Measurements from ENCODE around the gene TTC3. TPM values are rescaled to one million over a fixed set of nuclear protein-coding genes. Genes with fewer than 3 reads are reported as not detected.

Gene TTC3
- total RNA-seq, 8 experiments from 2014 or later = 118 to 422 (median 314) TPM

DNA sequence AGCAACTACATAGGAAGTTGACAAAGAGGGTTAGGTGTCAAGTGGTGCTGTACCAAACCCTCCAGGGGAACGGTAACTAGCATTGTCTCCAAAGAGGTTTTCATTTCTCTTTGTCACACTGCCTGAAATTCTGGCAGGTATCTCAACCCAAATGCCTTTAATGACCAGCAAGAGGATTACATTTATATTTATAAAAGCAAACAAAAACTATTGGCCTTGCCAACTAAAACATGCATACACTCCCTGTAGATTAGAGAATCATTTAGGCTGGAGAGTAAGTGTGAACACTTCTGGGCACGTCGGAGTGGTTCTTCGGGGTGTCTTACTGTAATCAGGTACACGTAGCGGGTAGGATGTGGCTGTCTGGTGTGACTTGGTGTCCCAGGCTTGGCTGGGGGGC lies 109.2 kb downstream of the TTC3 start:
- no peak overlapping the region for H3K4me3 ChIP-seq
- H3K27ac ChIP-seq = no peak overlapping the region
- H3K4me1 ChIP-seq (replicated peaks in 1 of 2) = no peaks in the 10 kb centered on the region
- no peak for ATAC-seq (replicated peaks in 6 of 8)
- WGBS, 10 experiments = 90 to 100% (median 100%) methylated on average over 1 to 6 of the region's 6 CpGs; no CpG with 5 or more reads in 3 of the 10 experiments
- in situ Hi-C loops (cut with MboI; ENCODE audit: low pct_unique_long_range_greater_than_20kb in 2 of 9, low sequenced_read_pairs in 9 of 9, unreplicated experiment in 9 of 9) = no loop called here

DNA sequence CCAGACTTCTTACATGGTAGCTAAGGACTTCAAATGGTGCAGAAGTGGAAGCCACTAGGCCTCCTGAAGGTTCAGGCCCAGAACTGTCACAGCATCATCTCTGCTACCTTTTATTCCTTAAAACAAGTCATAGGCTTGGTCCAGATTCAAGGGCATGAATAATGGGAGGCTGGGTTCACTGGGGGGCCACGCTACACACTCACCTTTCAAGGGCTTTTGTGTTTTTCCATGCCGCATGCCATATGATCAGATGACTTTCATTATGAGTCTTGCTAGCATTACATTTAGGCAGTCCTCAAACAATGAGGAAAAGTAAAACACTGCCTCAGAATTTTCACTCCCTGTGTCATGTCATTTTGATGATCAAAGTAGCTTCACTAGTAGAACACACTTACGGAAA lies 110.7 kb downstream of the TTC3 start:
- ATAC-seq (replicated peaks in 6 of 8) = no peak
- WGBS, 10 experiments = 94 to 100% (median 100%) methylated on average over 1 to 3 of the region's 3 CpGs; no CpG with 5 or more reads in 2 of the 10 experiments
- Histone ChIP-seq H3K4me3 (no peak overlapping the region), H3K27ac (no peak overlapping the region), H3K4me1 (replicated peaks in 1 of 2) (no peaks in the 10 kb centered on the region)
- in situ Hi-C loops (cut with MboI; ENCODE audit: low pct_unique_long_range_greater_than_20kb in 2 of 9, low sequenced_read_pairs in 9 of 9, unreplicated experiment in 9 of 9) = no loop called here

GRCh38 chr21:37184784-37185593 lies 111.9 kb downstream of the TTC3 start:
- WGBS, 10 experiments = 87 to 100% (median 94%) methylated on average over 2 to 9 of the region's 9 CpGs; no CpG with 5 or more reads in 1 of the 10 experiments
- Histone ChIP-seq H3K27ac (no peak overlapping the region), H3K4me3 (no peak overlapping the region), H3K4me1 (replicated peaks in 1 of 2) (no peaks in the 10 kb centered on the region)
- no peak for ATAC-seq (replicated peaks in 6 of 8)
- in situ Hi-C loops (cut with MboI; ENCODE audit: low pct_unique_long_range_greater_than_20kb in 2 of 9, low sequenced_read_pairs in 9 of 9, unreplicated experiment in 9 of 9) = no loop called here

- no peak for ATAC-seq (replicated peaks in 6 of 8)
- in situ Hi-C loops (cut with MboI; ENCODE audit: low pct_unique_long_range_greater_than_20kb in 2 of 9, low sequenced_read_pairs in 9 of 9, unreplicated experiment in 9 of 9) = no loop called here
- 57 to 100% (median 87%) methylated on average over 1 to 2 of the region's 2 CpGs; no CpG with 5 or more reads in 1 of the 10 experiments for WGBS, 10 experiments
- Histone ChIP-seq H3K27ac (no peak overlapping the region), H3K4me3 (no peak overlapping the region), H3K4me1 (replicated peaks in 1 of 2) (no peaks in the 10 kb centered on the region)
These were observed 113.9 kb downstream of the TTC3 start for GRCh38 chr21:37186983-37187382.

GRCh38 chr21:37188825-37189224 lies 115.8 kb downstream of the TTC3 start:
- no peaks in the 10 kb centered on the region for H3K4me1 ChIP-seq (replicated peaks in 1 of 2)
- in situ Hi-C loops (cut with MboI; ENCODE audit: low pct_unique_long_range_greater_than_20kb in 2 of 9, low sequenced_read_pairs in 9 of 9, unreplicated experiment in 9 of 9) = no loop called here
- ATAC-seq (replicated peaks in 6 of 8) = peak in 2 of 8 experiments; percentile 36 to 45
- no peak overlapping the region for H3K4me3 ChIP-seq
- 67 to 100% (median 100%) methylated on average over 1 of the region's 1 CpG; no CpG with 5 or more reads in 3 of the 10 experiments for WGBS, 10 experiments
- H3K27ac ChIP-seq = no peak overlapping the region

- no peaks in the 10 kb centered on the region for H3K4me1 ChIP-seq (replicated peaks in 1 of 2)
- WGBS, 10 experiments = 57 to 100% (median 67%) methylated on average over 1 to 2 of the region's 2 CpGs; no CpG with 5 or more reads in 1 of the 10 experiments
- H3K4me3 ChIP-seq = no peak overlapping the region
- no peak overlapping the region for H3K27ac ChIP-seq
- ATAC-seq (replicated peaks in 6 of 8) = no peak
- in situ Hi-C loops (cut with MboI; ENCODE audit: low pct_unique_long_range_greater_than_20kb in 2 of 9, low sequenced_read_pairs in 9 of 9, unreplicated experiment in 9 of 9) = no loop called here
These were observed 119.0 kb downstream of the TTC3 start for GRCh38 chr21:37192019-37192418.

DNA sequence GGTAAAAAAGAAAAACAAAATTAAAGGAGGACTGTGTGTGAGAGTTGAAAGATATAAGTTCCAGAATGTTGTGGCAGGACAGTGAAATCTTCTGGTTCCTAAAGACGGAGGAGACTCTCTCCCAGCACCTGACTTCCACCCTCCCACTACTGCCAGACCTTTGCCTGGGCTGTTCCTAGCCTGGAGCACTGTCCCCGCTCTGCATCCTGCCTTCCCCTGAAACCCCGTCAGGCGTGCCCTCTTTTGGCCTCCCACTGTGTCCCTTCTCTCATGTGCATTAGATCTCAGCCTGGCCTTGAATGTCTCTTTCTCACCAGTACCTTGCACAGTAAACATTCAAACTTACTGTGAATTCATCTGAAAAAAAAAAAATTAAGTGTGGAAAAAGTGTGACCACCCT lies 120.0 kb downstream of the TTC3 start:
- in situ Hi-C loops (cut with MboI; ENCODE audit: low pct_unique_long_range_greater_than_20kb in 2 of 9, low sequenced_read_pairs in 9 of 9, unreplicated experiment in 9 of 9) = no loop called here
- no peak for ATAC-seq (replicated peaks in 6 of 8)
- 54 to 100% (median 82%) methylated on average over 1 to 4 of the region's 4 CpGs; no CpG with 5 or more reads in 3 of the 10 experiments for WGBS, 10 experiments

DNA sequence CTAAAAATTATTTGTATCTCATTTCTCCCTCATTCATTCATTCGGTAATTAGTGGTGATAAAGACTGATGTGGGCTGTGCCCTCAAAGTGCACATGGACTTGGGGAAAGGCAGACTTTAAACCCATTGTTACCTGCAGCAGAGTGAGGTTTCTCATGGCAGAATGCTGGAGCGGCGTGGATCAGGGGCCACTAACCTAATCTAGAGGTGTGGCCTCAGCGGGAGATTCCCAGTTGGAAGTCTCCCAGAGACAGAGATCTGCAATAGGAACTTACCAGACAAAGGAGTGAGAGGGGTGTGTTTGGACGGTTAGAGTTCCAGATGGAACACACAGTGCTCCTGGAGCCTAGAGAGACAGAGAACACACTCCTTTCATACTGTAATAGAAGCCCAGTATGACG lies 120.6 kb downstream of the TTC3 start:
- H3K4me3 ChIP-seq = no peak overlapping the region
- in situ Hi-C loops (cut with MboI; ENCODE audit: low pct_unique_long_range_greater_than_20kb in 2 of 9, low sequenced_read_pairs in 9 of 9, unreplicated experiment in 9 of 9) = no loop called here
- WGBS, 10 experiments = 80 to 100% (median 97%) methylated on average over 1 to 5 of the region's 6 CpGs; no CpG with 5 or more reads in 2 of the 10 experiments
- H3K27ac ChIP-seq = no peak overlapping the region
- H3K4me1 ChIP-seq (replicated peaks in 1 of 2) = no peaks in the 10 kb centered on the region
- ATAC-seq (replicated peaks in 6 of 8) = no peak

More for the DNA sequence above, 120.0 kb downstream of the TTC3 start:
- H3K27ac ChIP-seq = no peak overlapping the region
- H3K4me3 ChIP-seq = no peak overlapping the region
- no peaks in the 10 kb centered on the region for H3K4me1 ChIP-seq (replicated peaks in 1 of 2)

DNA sequence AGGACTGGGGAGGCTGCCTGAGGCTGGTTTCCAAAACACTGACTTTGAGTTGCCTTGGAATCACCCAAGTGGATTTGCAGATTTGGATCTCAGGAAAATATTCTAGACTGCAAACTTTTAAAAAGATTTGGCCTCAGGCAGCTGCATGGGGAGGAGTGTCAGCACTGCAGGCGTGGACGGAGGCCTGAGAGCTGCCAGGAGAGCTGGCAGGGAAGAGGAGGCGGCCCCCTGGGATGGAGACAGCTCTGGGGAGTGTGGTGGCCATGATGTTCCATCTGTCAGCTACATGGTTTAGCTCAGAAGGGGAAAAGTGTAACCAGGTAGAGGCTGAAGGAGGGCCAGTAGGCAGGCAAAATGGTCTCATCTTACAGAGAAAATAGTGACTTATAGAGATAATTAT lies 122.0 kb downstream of the TTC3 start:
- in situ Hi-C loops (cut with MboI; ENCODE audit: low pct_unique_long_range_greater_than_20kb in 2 of 9, low sequenced_read_pairs in 9 of 9, unreplicated experiment in 9 of 9) = no loop called here

GRCh38 chr21:37195610-37196009 lies 122.6 kb downstream of the TTC3 start:
- H3K4me1 ChIP-seq (replicated peaks in 1 of 2) = no peaks in the 10 kb centered on the region
- no peak overlapping the region for H3K4me3 ChIP-seq
- no peak overlapping the region for H3K27ac ChIP-seq
- 60 to 100% (median 91%) methylated on average over 1 to 12 of the region's 15 CpGs; no CpG with 5 or more reads in 1 of the 10 experiments for WGBS, 10 experiments
- ATAC-seq (replicated peaks in 6 of 8) = no peak
- in situ Hi-C loops (cut with MboI; ENCODE audit: low pct_unique_long_range_greater_than_20kb in 2 of 9, low sequenced_read_pairs in 9 of 9, unreplicated experiment in 9 of 9) = no loop called here

More for the DNA sequence above, 122.0 kb downstream of the TTC3 start:
- no peak overlapping the region for H3K27ac ChIP-seq
- H3K4me1 ChIP-seq (replicated peaks in 1 of 2) = no peaks in the 10 kb centered on the region
- ATAC-seq (replicated peaks in 6 of 8) = peak in 3 of 8 experiments; percentile 48 to 63 (median 56)
- WGBS, 10 experiments = 27 to 97% (median 73%) methylated on average over 2 to 3 of the region's 3 CpGs; no CpG with 5 or more reads in 6 of the 10 experiments
- H3K4me3 ChIP-seq = no peak overlapping the region

DNA sequence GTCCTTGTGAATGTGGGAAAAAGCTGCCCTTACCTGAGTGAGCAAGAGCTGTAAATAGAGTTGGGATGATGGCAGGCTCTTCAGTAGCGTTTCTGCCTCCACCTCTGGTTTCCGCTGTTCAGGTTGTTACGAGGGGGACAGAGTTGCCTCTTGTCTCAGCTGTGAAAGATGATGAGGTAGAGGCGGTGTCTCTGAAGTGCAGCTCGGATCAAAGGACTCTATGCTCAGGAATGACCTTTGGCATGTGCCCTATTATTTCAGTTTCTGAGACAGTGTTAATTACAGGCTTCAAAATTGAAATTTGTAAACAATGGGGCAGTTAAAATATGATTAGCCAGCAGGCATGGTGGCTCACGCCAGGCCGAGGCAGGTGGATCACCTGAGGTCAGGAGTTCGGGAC lies 123.8 kb downstream of the TTC3 start:
- in situ Hi-C loops (cut with MboI; ENCODE audit: low pct_unique_long_range_greater_than_20kb in 2 of 9, low sequenced_read_pairs in 9 of 9, unreplicated experiment in 9 of 9) = no loop called here
- Histone ChIP-seq H3K4me1 (replicated peaks in 1 of 2) (no peaks in the 10 kb centered on the region), H3K4me3 (no peak overlapping the region), H3K27ac (no peak overlapping the region)
- WGBS, 10 experiments = 80 to 100% (median 90%) methylated on average over 1 to 8 of the region's 8 CpGs; no CpG with 5 or more reads in 1 of the 10 experiments
- no peak for ATAC-seq (replicated peaks in 6 of 8)

DNA sequence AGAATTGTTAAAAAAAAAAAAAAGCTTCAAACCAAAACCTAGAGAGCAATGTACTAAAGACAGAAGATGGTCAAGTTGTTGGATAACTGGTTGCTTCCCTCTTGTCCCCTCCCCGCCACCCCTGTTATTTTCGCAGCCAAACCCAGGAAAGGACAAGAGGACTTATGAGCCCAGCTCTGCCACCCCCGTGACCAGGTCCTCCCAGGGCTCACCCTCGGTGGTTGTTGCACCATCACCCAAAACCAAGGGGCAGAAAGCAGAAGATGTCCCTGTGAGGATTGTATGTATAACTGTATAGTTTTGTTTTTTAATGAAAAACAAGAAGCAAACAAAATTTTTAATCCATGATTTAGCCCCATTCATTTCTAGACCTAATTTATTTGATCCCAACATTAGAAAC lies 124.7 kb downstream of the TTC3 start:
- Histone ChIP-seq H3K4me1 (replicated peaks in 1 of 2) (no peaks in the 10 kb centered on the region), H3K27ac (no peak overlapping the region), H3K4me3 (no peak overlapping the region)
- WGBS, 10 experiments = 92 to 100% (median 97%) methylated on average over 2 to 4 of the region's 4 CpGs; no CpG with 5 or more reads in 3 of the 10 experiments
- in situ Hi-C loops (cut with MboI; ENCODE audit: low pct_unique_long_range_greater_than_20kb in 2 of 9, low sequenced_read_pairs in 9 of 9, unreplicated experiment in 9 of 9) = no loop called here
- ATAC-seq (replicated peaks in 6 of 8) = no peak

- H3K4me3 ChIP-seq = no peak overlapping the region
- ATAC-seq (replicated peaks in 6 of 8) = peak in 3 of 8 experiments; percentile 7 to 76 (median 19)
- in situ Hi-C loops (cut with MboI; ENCODE audit: low pct_unique_long_range_greater_than_20kb in 2 of 9, low sequenced_read_pairs in 9 of 9, unreplicated experiment in 9 of 9) = no loop called here
- no peaks in the 10 kb centered on the region for H3K4me1 ChIP-seq (replicated peaks in 1 of 2)
- WGBS, 10 experiments = 50 to 100% (median 80%) methylated on average over 1 to 6 of the region's 11 CpGs; no CpG with 5 or more reads in 1 of the 10 experiments
- H3K27ac ChIP-seq = no peak overlapping the region
These were observed 126.2 kb downstream of the TTC3 start for GRCh38 chr21:37199057-37199924.

Data from motor neuron (in vitro differentiated cells).